Type B pancreatic cell (in vitro differentiated cells): ENCODE results near the gene EXO5. TPM values are rescaled to one million over a fixed set of nuclear protein-coding genes. Genes with fewer than 3 reads are reported as not detected.
"Not testable (repeated sequence)": the region's sequence is repeated elsewhere in the genome, so short reads cannot be mapped to it uniquely, and the experiment has no call there.

Source experiments
- DNase-seq: peaks from one replicate; pipeline ENCODE4 v3.0.0; 2021; ENCODE audit warnings: mixed read lengths; ENCODE audit not compliant: unreplicated experiment; ENCODE audit errors: extremely low spot score
- H3K27ac Mint-ChIP-seq: 2 replicates; pipeline ENCODE4 v1.8.0; 2021; ENCODE audit warnings: mild to moderate bottlenecking, mixed read lengths
- H3K27me3 Mint-ChIP-seq: 2 replicates; pipeline ENCODE4 v1.8.0; 2021; ENCODE audit warnings: mixed read lengths
- H3K36me3 Mint-ChIP-seq: 2 replicates; pipeline ENCODE4 v1.8.0; 2021; ENCODE audit warnings: mixed read lengths
- H3K4me1 Mint-ChIP-seq: one replicate; pipeline ENCODE4 v1.8.0; 2021; ENCODE audit warnings: mixed read lengths; ENCODE audit not compliant: unreplicated experiment
- H3K4me3 Mint-ChIP-seq: 2 replicates; pipeline ENCODE4 v1.8.0; 2021; ENCODE audit warnings: mild to moderate bottlenecking, mixed read lengths
- H3K9me3 Mint-ChIP-seq: 2 replicates; pipeline ENCODE4 v1.8.0; 2021; ENCODE audit warnings: mixed read lengths
- total RNA-seq: library from RNA; stranded (reverse); gene quantifications from 2 replicates; pipeline ENCODE4 v1.2.1, GENCODE V29; 2021; ENCODE audit warnings: low replicate concordance
- TF ChIP-seq, protein P1 (sequence below): fragments of 200-600 bp; sonication (generic); conservative IDR thresholded peaks from 2 replicates; pipeline ENCODE4 v1.5.0; 2021; ENCODE audit warnings: antibody characterized with exemption, mild to moderate bottlenecking

Gene EXO5
- total RNA-seq, 1 donor from 2014 or later, result 14.3 TPM

DNA sequence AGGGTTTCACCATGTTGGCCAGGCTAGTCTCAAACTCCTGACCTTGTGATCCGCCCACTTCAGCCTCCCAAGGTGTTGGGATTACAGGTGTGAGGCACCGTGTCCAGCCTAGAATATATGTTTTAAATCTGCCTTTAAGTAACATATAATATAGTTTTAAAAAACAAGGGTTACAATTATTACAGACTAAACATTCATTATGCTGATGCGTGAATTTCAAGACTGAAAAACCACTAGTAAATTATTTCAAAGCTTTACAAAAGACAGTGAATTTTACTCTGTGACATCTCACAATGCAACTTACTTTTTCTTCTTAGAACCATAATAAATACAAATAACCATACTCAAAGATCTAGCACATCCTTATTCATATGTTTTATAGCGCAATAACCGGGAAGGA, 47.6 kb downstream of the EXO5 start:
- H3K27ac Mint-ChIP-seq, result no peak overlapping the region
- no peaks in the 10 kb centered on the region for H3K9me3 Mint-ChIP-seq
- DNase-seq, result no peak
- H3K4me3 Mint-ChIP-seq, result no peak overlapping the region
- no peaks in the 10 kb centered on the region for H3K36me3 Mint-ChIP-seq
- TF ChIP-seq, protein P1, sequence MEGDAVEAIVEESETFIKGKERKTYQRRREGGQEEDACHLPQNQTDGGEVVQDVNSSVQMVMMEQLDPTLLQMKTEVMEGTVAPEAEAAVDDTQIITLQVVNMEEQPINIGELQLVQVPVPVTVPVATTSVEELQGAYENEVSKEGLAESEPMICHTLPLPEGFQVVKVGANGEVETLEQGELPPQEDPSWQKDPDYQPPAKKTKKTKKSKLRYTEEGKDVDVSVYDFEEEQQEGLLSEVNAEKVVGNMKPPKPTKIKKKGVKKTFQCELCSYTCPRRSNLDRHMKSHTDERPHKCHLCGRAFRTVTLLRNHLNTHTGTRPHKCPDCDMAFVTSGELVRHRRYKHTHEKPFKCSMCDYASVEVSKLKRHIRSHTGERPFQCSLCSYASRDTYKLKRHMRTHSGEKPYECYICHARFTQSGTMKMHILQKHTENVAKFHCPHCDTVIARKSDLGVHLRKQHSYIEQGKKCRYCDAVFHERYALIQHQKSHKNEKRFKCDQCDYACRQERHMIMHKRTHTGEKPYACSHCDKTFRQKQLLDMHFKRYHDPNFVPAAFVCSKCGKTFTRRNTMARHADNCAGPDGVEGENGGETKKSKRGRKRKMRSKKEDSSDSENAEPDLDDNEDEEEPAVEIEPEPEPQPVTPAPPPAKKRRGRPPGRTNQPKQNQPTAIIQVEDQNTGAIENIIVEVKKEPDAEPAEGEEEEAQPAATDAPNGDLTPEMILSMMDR, result no peak
- no peaks in the 10 kb centered on the region for H3K4me1 Mint-ChIP-seq
- no peaks in the 10 kb centered on the region for H3K27me3 Mint-ChIP-seq

DNA sequence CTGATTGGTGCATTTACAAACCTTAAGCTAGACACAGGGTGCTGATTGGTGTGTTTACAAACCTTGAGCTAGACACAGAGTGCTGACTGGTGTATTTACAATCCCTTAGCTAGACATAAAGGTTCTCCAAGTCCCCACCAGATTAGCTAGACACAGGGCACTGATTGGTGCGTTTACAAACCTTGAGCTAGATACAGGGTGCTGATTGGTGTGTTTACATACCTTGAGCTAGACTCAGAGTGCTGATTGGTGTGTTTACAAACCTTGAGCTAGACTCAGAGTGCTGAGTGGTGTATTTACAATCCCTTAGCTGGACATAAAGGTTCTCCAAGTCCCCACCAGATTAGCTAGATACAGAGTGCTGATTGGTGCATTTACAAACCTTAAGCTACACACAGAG, 49.7 kb downstream of the EXO5 start:
- H3K4me3 Mint-ChIP-seq, H3K36me3 Mint-ChIP-seq, H3K27ac Mint-ChIP-seq, H3K4me1 Mint-ChIP-seq, H3K27me3 Mint-ChIP-seq, H3K9me3 Mint-ChIP-seq, DNase-seq: not testable (repeated sequence)

DNA sequence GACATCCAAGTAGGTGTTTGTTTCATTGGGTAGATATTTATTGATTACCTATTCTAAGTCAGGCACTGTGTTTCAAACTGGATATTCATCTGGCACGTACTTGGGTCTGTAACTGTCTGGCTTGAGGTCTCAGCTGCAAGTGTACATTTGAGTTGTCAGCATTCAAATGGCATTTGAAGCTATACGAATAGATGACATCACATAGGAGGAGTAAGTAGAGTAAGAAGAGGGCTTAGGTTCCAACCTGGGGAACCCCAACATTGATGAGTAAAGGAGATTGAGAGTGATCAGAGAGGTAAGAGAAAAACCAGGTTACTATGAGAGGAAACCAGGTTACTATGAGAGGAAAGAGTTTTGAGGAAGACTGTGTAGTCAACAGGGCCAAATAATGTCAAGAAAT, 53.6 kb downstream of the EXO5 start:
- H3K4me3 Mint-ChIP-seq, result no peak overlapping the region
- H3K36me3 Mint-ChIP-seq, result no peaks in the 10 kb centered on the region
- no peak for DNase-seq
- no peaks in the 10 kb centered on the region for H3K4me1 Mint-ChIP-seq
- peaks cover 8% of the 10 kb centered on the region for H3K27me3 Mint-ChIP-seq
- H3K9me3 Mint-ChIP-seq, result no peaks in the 10 kb centered on the region
- TF ChIP-seq, protein P1, result no peak
- no peak overlapping the region for H3K27ac Mint-ChIP-seq

DNA sequence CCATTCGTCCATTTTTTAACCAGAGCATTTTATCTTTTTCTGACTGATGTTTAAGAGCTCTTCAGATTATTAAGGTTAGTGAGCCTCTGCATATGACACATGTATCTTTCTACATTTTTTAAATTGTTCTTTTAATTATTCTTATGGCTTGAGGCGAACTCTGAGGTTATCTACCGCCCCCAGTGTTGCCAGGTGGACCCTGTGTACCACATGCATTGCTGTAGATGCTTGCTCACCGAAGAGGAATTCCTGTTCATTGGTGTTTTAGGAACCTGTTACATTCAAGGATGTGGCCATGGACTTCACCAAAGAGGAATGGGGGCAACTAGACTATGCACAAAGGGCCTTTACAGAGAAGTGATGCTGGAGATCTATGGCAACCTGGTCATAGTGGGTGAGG, 54.7 kb downstream of the EXO5 start:
- H3K36me3 Mint-ChIP-seq, result no peaks in the 10 kb centered on the region
- DNase-seq, result no peak
- no peaks in the 10 kb centered on the region for H3K4me1 Mint-ChIP-seq
- H3K4me3 Mint-ChIP-seq, result no peak overlapping the region
- no peaks in the 10 kb centered on the region for H3K9me3 Mint-ChIP-seq
- TF ChIP-seq, protein P1, result no peak
- no peak overlapping the region for H3K27ac Mint-ChIP-seq
- H3K27me3 Mint-ChIP-seq, result peaks cover 8% of the 10 kb centered on the region

DNA sequence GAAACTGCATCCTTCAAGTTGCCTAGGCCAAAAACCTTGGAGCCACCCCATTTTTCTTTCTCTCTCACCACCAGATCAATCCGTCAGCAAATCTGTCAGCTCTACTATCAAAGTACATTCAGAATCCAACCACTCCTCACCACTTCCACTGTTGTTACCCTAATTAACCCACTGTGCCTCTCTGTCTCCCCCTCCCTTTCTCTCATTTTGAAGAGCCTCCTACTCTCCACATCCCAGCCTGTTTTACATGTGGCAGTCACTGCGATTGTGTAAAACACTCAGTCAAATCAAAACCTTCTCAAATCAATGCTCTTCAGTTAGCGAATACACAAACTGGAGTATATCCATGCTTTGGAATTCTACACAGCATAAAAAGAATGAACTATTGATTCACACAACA, 55.9 kb downstream of the EXO5 start:
- Mint-ChIP-seq H3K27me3 (peaks cover 8% of the 10 kb centered on the region), H3K36me3 (no peaks in the 10 kb centered on the region), H3K9me3 (no peaks in the 10 kb centered on the region), H3K4me3 (no peak overlapping the region), H3K27ac (no peak overlapping the region), H3K4me1 (no peaks in the 10 kb centered on the region)
- no peak for DNase-seq
- TF ChIP-seq, protein P1, result no peak

DNA sequence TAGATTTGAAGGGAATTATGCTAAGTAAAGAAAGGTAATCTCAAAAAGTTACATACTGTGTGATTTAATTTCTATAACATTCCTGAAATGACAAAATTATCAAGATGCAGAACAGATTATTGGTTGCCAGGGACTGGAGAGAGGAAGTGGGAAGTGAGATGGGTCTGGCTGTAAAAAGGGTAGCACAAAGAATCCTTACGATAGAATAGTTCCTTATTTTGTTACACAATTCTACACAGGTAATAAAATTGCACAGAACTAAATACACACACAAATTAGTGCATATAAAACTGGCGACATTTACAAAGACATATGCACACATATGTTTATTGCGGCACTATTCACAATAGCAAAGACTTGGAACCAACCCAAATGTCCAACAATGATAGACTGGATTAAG, 56.3 kb downstream of the EXO5 start:
- Mint-ChIP-seq H3K36me3 (no peaks in the 10 kb centered on the region), H3K27me3 (peaks cover 8% of the 10 kb centered on the region), H3K27ac (no peak overlapping the region), H3K9me3 (no peaks in the 10 kb centered on the region), H3K4me1 (no peaks in the 10 kb centered on the region), H3K4me3 (no peak overlapping the region)
- TF ChIP-seq, protein P1, result no peak
- no peak for DNase-seq

Other genes with a start within 250 kb of the EXO5 start
- 7.7 and 19.8 TPM in 2 replicates for gene COL9A2, start 191.5 kb upstream of the EXO5 start, total RNA-seq
- gene SMAP2, start 135.0 kb upstream of the EXO5 start, total RNA-seq, result 16.8 and 20.9 TPM in 2 replicates
- gene ZFP69B, start 58.3 kb upstream of the EXO5 start, total RNA-seq, result 3.2 and 9.5 TPM in 2 replicates
- gene ZFP69, start 31.5 kb upstream of the EXO5 start, total RNA-seq, result 2.2 and 5.1 TPM in 2 replicates
- gene ZNF684, start 22.9 kb downstream of the EXO5 start, total RNA-seq, result 3.1 and 3.3 TPM in 2 replicates
- 2.0 and 4.2 TPM in 2 replicates for gene RIMS3, start 156.9 kb downstream of the EXO5 start, total RNA-seq
- gene NFYC, start 182.9 kb downstream of the EXO5 start, total RNA-seq, result 70.0 and 71.3 TPM in 2 replicates